Natural killer cell (primary cell): ENCODE measurements around the gene TF. TPM values are rescaled to one million over a fixed set of nuclear protein-coding genes. Genes with fewer than 3 reads are reported as not detected.

Experiments used
- ATAC-seq, 3 donors: fragments of 150-1000 bp in 2 of 3; fragments of 200-7000 bp in 1 of 3; cut with Tn5 transposase; 1 replicate in 1 of 3; 2 replicates in 2 of 3; pipeline ENCODE4 v1.10.0; 2021; ENCODE audit warnings: mild to moderate bottlenecking in 2 of 3, moderate library complexity in 2 of 3
- DNase-seq, 2 donors: peaks; one replicate each; pipeline versions ENCODE4 v3.0.0 to v3.0.0-alpha.2; 2013 to 2021; ENCODE audit warnings: mixed read lengths in 1 of 2
- H3K27ac ChIP-seq: one replicate; pipeline ENCODE4 v1.5.1; 2013; ENCODE audit warnings: mild to moderate bottlenecking, low read length
- H3K27me3 ChIP-seq: one replicate; pipeline ENCODE4 v1.6.1; 2013; ENCODE audit warnings: low read length; ENCODE audit not compliant: control insufficient read depth, insufficient read depth
- H3K36me3 ChIP-seq: one replicate; pipeline ENCODE4 v1.6.1; 2013; ENCODE audit warnings: low read length; ENCODE audit not compliant: control insufficient read depth, insufficient read depth
- H3K4me1 ChIP-seq: one replicate; pipeline ENCODE4 v1.6.1; 2013; ENCODE audit warnings: low read length; ENCODE audit not compliant: control insufficient read depth, insufficient read depth
- H3K4me3 ChIP-seq: one replicate; pipeline ENCODE4 v1.5.1; 2013; ENCODE audit warnings: low read length
- H3K9me3 ChIP-seq: one replicate; pipeline ENCODE4 v1.6.1; 2013; ENCODE audit warnings: low read length; ENCODE audit not compliant: control insufficient read depth, insufficient read depth
- H3K27ac Mint-ChIP-seq, 2 donors: one replicate each; pipeline ENCODE4 v1.8.0; 2022; ENCODE audit warnings: mild to moderate bottlenecking in 2 of 2, mixed read lengths in 2 of 2, moderate library complexity in 1 of 2
- H3K27me3 Mint-ChIP-seq, 2 donors: one replicate each; pipeline ENCODE4 v1.8.0; 2022; ENCODE audit warnings: low read depth in 2 of 2, mixed read lengths in 2 of 2
- H3K36me3 Mint-ChIP-seq: one replicate; pipeline ENCODE4 v1.8.0; 2022; ENCODE audit warnings: mixed read lengths
- H3K4me1 Mint-ChIP-seq, 2 donors: one replicate each; pipeline ENCODE4 v1.8.0; 2022; ENCODE audit warnings: mixed read lengths in 2 of 2
- H3K4me3 Mint-ChIP-seq: one replicate; pipeline ENCODE4 v1.8.0; 2022; ENCODE audit warnings: mild to moderate bottlenecking, moderate library complexity, mixed read lengths
- H3K9me3 Mint-ChIP-seq, 2 donors: one replicate each; pipeline ENCODE4 v1.8.0; 2022; ENCODE audit warnings: mixed read lengths in 2 of 2
- WGBS: methylation state at CpG from one replicate; pipeline ENCODE4 v1.1.7; 2013; ENCODE audit warnings: missing lambda C conversion rate; ENCODE audit not compliant: insufficient coverage; 5-methylcytosine and 5-hydroxymethylcytosine counted together
- intact Hi-C: fragments of 100-400 bp; cut with micrococcal nuclease; formaldehyde crosslinking; loops from one replicate; pipeline ENCODE4 v1.14.2; 2022
- total RNA-seq, 4 donors: library from RNA; stranded (reverse); fragments of 120-200 nt in 1 of 4; gene quantifications; one replicate each; pipeline versions ENCODE4 v1.2.3 to v1.2.4, GENCODE V29; 2013 to 2022
- TF ChIP-seq, protein P1 (sequence below): fragments of 200-600 bp; IDR thresholded peaks from one replicate; pipeline ENCODE4 v1.8.0; 2022; ENCODE audit warnings: antibody characterized with exemption

Gene TF
- total RNA-seq, 3 donors from 2014 or later (not counting 1 experiment from before 2014, with no cell fraction given): 2.8 to 4.3 (median 3.2) TPM

DNA sequence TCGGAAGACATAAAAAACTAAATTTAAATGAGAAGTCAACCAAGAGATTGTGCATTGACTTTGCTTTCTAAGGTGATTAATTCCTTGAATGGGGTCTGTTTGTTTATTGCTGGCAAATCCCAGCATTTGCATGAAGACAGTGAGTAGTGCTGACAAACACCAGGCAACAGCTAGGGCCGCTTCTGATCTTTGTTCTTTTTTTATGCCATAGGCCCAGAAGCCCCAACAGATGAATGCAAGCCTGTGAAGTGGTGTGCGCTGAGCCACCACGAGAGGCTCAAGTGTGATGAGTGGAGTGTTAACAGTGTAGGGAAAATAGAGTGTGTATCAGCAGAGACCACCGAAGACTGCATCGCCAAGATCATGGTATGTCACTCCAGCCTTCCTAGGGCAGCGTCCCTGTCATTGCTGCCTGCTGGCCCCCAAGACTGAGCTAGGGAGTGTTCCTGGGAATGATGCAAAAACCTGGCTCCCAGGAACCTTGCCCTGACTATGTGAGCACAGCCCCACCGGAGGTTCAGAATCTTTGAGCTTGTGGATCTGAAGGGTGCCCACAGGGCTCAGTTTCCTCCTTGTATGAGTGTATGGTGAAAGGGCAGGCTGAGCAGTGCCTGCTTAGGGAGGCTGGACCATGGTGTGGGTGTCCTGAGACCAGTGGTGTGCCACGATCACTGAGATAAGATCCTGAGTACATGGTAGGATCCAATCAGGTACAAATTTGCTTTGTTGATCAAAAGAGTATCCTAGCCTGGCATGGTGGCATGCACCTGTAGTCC is 13.0 kb downstream of the TF start:
- intact Hi-C loops: no loop called here
- TF ChIP-seq, protein P1, sequence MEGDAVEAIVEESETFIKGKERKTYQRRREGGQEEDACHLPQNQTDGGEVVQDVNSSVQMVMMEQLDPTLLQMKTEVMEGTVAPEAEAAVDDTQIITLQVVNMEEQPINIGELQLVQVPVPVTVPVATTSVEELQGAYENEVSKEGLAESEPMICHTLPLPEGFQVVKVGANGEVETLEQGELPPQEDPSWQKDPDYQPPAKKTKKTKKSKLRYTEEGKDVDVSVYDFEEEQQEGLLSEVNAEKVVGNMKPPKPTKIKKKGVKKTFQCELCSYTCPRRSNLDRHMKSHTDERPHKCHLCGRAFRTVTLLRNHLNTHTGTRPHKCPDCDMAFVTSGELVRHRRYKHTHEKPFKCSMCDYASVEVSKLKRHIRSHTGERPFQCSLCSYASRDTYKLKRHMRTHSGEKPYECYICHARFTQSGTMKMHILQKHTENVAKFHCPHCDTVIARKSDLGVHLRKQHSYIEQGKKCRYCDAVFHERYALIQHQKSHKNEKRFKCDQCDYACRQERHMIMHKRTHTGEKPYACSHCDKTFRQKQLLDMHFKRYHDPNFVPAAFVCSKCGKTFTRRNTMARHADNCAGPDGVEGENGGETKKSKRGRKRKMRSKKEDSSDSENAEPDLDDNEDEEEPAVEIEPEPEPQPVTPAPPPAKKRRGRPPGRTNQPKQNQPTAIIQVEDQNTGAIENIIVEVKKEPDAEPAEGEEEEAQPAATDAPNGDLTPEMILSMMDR: no peak
- H3K27me3 Mint-ChIP-seq: peaks cover 3 to 8% of the 10 kb centered on the region in 2 donors
- no peaks in the 10 kb centered on the region for H3K36me3 Mint-ChIP-seq
- H3K4me3 ChIP-seq: no peak overlapping the region
- H3K27me3 ChIP-seq: no peaks in the 10 kb centered on the region
- H3K4me3 Mint-ChIP-seq: no peak overlapping the region
- H3K9me3 ChIP-seq: no peaks in the 10 kb centered on the region
- DNase-seq (no peak), ATAC-seq (no peak)
- H3K27ac ChIP-seq: no peak overlapping the region
- 86% methylated on average over 9 of the region's 9 CpGs for WGBS
- H3K4me1 Mint-ChIP-seq: no peaks in the 10 kb centered on the region
- no peaks in the 10 kb centered on the region for H3K4me1 ChIP-seq
- no peaks in the 10 kb centered on the region for H3K9me3 Mint-ChIP-seq
- no peaks in the 10 kb centered on the region for H3K36me3 ChIP-seq
- no peak overlapping the region for H3K27ac Mint-ChIP-seq

DNA sequence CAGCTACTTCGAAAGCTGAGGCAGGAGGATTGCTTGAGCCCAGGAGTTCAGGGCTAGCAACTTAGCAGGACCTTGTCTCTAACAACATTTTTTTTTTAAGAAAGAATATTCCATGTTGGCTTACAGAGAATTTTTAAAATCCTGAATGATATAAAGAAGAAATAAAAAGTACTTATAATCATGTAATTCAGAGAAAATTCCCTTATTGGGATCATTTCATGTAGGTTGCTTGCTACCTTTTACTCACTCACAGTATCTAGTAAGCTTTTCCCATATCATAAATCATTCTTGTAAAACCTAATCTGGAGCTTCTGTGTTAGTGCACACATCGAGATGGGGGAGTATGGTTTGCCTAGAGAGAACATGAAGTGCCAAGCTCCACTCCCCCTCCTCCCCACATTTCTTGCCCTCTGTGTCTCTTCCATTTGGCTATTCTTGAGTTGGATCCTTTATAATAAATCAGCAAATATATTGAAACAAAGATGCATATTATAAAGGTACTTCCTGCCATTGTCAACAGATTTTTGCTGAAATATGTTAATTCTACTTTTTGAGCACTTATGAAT is 13.6 kb downstream of the TF start:
- TF ChIP-seq, protein P1: no peak
- ATAC-seq (no peak), DNase-seq (no peak)
- Mint-ChIP-seq H3K9me3 (no peaks in the 10 kb centered on the region), H3K36me3 (no peaks in the 10 kb centered on the region), H3K4me3 (no peak overlapping the region), H3K4me1 (no peaks in the 10 kb centered on the region), H3K27me3 (peaks cover 3 to 8% of the 10 kb centered on the region in 2 donors), H3K27ac (no peak overlapping the region)
- H3K4me3 ChIP-seq: no peak overlapping the region
- H3K27me3 ChIP-seq: no peaks in the 10 kb centered on the region
- no peak overlapping the region for H3K27ac ChIP-seq
- H3K9me3 ChIP-seq: no peaks in the 10 kb centered on the region
- 70% methylated on average over 1 of the region's 2 CpGs for WGBS
- no peaks in the 10 kb centered on the region for H3K4me1 ChIP-seq
- intact Hi-C loops: no loop called here
- H3K36me3 ChIP-seq: no peaks in the 10 kb centered on the region

DNA sequence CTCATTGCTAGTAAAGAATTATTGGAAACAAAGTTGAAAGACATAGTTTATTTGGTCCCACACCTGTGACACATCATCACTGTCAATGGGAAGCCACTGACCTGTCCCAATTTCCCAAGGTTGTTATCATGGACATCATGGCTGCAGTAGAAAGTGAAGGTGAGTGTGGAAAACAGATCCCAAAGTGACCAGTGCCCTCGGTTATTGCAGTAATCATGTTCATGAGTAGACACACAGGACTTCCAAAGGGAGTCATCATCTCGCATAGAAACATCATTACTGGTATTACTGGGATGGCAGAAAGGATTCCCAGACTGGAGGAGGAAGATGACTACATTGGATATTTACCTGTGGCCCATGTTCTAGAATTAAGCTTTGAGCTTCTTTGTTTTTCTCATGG is 14.7 kb downstream of the TF start:
- ATAC-seq (no peak), DNase-seq (no peak)
- intact Hi-C loops: no loop called here
- TF ChIP-seq, protein P1: no peak
- H3K9me3 Mint-ChIP-seq: no peaks in the 10 kb centered on the region
- H3K4me3 ChIP-seq: no peak overlapping the region
- no peaks in the 10 kb centered on the region for H3K4me1 Mint-ChIP-seq
- no peak overlapping the region for H3K27ac ChIP-seq
- no peaks in the 10 kb centered on the region for H3K27me3 ChIP-seq
- no peak overlapping the region for H3K4me3 Mint-ChIP-seq
- H3K36me3 ChIP-seq: no peaks in the 10 kb centered on the region
- no peak overlapping the region for H3K27ac Mint-ChIP-seq
- no peaks in the 10 kb centered on the region for H3K4me1 ChIP-seq
- H3K36me3 Mint-ChIP-seq: no peaks in the 10 kb centered on the region
- 85% methylated on average over 2 of the region's 2 CpGs for WGBS
- no peaks in the 10 kb centered on the region for H3K9me3 ChIP-seq
- H3K27me3 Mint-ChIP-seq: peaks cover 3 to 8% of the 10 kb centered on the region in 2 donors
